NCI-H2107 (cell line): Measurements from ENCODE around the gene NDUFB10.

Experiments
- DNase-seq: peaks from one replicate; lab custom pipeline; 2025; lab: John Stamatoyannopoulos, UW

NDUFB10 gene

DNA sequence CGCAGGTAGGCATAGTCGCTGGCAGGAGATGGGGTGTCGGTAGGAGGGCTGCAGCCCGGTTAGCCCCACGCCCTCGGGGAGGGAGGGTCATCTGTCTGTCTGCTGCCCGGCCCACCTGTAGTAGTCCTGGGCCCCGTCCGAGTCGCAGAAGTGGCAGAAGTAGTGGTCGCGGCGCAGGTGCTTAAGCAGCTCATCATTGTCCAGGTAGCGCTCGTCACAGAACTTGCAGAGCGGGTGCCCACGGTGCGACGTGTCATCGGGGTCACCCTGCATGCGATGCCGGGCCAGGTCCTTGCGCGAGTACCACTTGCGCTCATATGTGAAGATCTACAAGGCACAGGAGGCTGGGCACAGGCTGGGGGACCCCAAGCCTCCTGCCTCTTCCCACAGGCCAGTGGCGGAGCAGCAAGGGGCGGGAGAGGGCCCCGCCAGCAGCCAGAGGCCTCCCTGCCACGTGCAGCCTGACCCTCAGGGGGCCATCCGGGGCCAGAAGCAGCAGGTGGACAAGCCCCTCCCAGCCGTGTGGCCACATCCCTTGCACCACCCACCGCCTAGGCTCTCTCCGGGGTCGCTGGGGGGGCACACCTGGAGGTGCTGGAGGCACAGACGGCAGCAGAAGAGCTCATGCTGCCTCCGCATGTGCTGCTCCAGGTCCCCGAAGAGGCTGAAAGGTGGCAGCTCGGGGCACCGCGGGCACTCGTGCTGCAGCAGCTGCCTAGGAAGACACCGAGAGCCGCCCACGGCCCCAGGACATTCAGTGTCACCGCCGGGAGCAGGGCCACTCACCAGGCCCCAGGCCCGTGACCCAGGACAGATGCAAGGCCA lies 43.3 kb downstream of the NDUFB10 start:
- no peak for DNase-seq

DNA sequence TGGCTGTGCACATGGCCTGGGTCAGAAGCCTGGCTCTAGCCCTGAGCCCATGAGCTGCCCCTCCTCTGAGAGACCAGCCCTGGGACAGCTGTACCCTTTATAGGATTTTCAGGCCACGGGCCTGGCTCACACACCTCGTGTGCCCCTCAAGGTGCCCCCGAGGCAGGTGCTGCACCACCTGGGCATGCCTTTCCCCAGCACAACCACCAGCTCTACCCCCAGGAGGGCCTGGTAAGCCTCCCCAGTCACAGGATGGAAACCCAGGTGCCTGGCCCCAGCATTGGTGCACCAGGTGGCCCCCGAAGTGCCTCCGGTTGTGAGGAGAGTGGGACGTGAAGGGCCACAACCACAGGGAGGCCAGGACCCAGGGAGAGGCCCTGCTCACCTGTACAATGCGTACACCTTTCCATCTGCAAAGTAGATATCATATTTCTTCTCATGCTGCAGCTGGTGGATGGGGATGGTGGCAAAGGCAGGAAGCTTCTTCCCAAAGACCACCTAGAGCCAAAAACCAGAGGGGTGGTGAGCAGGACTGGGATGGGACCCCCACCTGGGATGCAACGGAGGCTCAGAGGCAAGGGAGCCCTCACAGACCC lies 44.0 kb downstream of the NDUFB10 start:
- no peak for DNase-seq

DNA sequence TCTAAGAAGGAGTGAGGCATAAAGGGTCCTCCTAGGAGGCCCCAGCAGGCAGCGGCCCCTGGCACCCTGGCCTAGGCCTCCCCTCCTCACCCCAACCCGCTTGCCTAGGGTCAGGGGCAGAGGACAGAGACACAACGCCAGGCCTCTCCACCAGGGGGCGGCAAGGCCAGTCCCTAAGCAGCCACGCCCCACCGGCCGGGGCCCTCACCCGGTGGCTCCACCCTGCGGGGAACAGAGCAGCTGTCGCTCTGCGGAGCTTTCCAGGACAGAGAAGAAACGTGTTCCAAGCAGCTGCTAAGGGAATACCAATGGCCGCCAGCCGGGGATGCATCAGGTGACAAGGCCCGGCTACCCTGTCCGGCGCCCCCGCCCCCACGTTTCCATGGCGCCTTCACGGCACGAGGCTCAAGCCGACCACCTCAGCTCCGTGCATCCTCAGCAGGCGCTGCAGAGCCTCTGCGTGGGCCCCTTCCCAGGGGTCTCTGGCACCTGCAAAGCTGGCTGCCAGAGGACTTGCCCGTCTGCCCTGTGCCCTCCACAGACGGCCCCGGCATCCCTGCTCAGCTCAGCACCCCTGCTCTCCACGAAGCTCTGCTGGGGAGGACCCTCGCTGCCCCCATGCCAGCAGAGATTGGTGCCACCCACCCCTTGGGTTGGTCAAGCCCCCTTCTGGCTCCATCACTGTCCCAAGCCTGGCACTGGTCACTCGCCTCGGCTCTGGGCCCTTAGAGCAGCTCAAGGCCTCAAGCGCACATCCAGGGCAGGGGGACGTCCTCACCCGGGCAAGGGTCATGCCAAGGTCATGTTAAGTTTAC lies 44.7 kb downstream of the NDUFB10 start:
- DNase-seq: peak; percentile 88

DNA sequence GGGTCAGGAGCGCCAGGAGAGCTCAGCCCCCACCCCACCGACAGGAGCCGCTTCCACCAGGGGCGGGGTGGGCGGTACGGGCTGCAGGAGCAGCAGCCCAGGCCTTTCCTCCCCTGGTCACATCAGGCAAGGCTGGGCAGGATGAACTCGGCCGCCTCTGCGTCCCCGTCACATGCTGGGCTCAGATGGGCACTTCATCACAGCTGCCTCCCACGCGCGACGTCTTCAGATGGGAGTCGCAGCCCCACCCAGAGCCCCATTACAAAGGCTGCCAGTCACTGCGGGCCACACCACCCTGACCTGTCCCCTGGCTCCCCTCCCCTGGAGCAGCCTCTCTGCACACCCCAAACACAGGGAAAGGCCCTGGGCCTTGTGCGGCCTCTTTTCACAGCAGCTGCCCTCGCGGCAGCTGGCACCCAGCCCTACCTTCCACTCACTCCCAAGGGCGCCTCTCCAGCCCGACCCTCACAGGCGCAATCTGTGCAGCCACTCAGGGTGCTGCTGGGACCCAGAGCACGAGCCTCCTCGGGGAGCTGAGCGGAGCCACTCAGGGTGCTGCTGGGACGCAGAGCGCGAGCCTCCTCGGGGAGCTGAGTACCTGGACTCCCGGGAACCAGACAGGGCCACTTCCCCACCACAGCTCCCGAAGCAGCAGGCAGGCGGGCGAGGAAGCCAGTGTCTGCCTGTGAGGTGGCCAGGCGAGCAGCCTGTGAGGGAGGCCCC lies 45.6 kb downstream of the NDUFB10 start:
- no peak for DNase-seq

DNA sequence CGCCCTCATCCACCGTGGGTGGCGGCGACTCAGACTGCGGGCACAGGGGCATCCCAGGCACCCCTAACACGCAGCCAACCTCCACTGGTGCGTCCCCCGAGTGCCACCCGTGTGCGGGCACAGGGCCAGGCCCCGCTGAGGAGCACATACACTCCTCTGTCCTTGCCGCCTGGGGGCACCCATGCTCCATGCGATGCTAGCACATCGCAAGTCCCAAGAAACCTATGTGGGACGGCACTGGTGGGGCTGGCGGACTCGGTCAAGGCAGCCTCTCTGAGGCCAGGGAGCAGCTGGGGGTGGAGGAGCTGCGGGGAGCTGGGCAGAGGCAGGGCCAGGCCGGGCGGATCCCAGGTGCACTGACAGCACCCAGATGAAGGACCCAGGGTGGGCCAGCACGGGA lies 46.3 kb downstream of the NDUFB10 start:
- peak; percentile 40 for DNase-seq

DNA sequence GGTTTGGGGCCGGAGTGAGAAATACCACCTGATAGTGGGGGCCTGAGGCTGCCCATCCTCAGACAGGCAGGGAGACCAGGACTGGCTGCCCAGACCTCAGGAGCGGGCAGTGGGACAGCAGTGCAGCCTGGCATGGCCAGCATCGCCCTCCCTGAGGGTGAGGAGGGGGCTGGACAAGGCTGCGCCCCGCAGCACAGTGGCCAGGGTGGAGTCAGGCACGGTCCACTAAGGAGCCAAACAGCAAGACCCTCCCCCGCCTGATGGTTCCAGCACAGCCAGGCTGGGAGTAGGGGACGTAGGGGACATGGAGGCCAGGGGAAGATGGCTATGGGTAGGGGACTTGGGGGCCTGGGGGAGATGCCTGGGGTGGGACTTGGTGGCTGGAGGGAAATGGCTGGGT lies 47.0 kb downstream of the NDUFB10 start:
- no peak for DNase-seq

DNA sequence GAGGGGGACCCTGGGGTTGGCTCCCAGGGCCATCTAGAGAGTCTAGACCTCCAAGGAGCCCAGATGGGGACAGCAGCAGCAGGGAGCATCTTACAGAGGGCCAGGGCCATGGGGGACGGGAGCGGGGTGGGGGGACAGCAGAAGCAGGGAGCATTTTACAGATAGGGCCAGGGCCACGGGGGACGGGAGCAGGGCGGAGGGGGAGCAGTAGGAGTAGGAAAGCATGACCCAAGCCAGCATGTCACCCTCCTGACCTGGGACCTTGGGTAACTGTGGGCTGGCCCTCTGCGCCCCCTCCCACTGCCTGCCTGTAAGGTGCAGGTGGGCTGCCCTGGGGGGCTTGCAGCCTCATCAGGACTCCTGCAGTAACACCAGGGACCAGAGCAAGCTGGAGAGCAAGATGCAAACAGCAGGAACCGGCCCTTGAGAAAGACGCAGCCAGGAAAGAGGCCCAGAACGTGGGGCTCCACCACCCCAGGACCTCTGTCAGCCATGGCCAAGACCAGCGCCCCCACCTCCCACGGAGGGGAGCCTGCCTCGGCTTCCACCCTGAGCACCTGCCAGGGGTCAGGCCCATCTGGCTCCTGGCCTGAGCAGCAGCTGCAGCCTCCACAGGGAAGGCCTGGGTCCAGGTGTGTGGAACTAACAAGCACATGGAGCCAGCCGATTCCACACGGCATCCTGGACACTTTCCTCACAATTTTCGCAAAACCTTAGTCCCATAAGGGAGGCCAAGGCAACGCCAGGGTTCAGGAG lies 47.9 kb downstream of the NDUFB10 start:
- no peak for DNase-seq

DNA sequence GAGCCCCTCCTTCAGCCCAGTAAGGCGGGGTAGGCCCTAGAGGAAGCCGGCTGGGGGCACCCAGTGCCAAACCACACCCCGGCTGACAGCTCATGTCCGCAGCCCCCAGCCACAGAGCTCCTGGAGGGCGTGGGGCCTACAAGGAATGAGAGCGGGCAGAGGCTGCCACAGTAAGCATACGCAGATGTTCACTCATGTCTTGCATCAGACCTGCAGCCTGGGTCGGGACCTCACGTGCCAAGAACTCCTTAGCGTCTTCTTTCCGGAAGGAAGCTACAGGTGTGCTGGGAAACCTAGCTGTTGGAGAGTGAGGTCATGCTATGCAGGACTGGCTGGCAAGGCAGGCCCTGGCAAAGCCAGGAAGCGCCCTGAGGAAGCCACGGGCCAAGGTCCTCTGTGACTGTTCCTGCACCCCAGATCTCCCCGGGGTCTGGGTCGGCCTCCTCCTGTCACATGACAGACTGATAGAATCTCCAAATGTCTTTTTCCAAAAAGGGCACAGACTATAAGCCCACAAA lies 48.7 kb downstream of the NDUFB10 start:
- DNase-seq: no peak

DNA sequence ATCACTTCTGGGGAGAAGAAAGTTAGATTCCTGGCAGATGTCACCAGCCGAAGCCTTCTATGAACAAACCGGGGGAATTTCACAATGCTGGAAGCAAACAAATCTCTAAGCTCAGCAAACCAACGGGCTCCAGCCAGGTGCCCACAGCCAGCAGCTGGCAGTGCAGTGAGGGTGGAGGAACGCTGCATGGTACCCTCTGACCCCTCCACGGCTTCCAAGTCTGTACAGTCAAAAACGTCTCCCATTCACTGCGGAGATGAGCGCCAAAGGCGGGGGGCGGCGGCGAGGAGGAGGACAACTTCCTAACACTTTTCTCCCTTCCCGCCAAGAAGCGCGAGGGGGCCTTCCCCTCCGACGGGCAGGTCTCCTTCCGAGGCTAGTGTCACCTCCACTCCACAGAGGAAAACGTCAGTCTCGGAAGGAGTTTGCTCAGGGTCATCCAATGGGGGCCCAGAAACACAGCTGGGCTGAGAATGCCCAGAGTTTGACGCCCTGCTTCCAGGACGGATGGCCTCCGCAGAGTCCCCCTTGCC lies 49.4 kb downstream of the NDUFB10 start:
- DNase-seq: no peak

DNA sequence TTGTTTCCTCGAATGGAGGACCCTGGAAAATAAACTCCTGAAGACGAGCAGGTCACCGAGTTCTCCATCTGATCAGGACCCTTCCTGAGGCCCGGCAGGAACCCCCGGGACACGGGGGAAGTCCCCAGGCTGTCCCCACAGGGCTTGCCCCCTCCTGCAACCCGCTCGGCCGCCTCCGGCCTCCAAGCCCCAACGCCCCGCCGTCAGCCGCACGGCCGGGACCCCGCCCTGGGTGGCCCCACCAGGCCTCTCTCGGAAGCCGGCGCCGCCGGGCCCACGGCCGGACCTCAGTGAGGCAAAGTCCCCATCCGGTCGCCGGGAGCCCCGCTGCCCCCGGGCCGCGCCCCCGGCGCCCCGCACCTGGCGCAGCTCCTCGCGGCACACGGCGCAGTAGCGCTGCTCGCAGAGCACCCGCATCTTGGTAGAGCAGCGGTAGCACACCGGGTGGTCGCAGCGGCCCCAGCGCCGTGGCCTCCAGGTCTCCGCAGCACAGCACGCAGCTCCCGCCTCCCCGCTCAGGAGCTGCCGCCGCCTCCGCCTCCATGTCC lies 49.9 kb downstream of the NDUFB10 start:
- no peak for DNase-seq

DNA sequence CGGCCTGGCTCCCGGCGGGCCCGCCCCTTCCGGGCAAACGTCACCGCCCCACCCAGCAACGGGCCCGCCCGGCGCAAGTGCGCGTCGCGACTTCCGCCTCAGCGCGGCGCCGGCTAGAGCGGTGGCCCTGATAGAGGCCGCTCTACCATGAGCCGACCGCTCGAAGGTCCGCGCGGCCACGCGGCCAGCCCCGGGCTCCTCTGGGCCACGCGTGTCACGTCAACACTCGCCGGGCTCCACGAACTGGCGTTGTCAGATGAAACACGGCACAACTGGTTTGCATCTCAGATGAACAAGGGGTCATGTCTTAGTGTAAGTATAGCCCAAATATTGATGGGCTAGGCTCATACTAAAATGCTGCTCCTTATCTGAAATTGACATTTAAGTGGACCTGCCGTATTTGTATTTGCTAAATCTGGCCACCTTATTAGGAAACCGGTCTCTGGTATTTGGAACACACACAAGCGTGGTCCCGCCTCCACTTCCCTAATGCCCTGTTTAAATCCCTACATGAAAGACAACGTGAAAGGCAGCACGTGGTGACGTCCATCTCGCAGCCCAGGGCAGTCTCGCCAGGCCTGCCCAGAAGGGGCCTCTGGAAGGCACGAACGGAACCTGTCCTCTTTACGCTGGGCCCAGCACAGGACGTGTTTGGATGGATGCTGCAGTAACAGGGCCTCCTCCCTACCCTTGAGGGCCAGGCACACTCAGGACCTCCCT lies 50.6 kb downstream of the NDUFB10 start, which contains the start of gene ZNF598:
Gene ZNF598 (minus strand): TSS at position 31 of the 720 bp plus-strand sequence.
- peak; percentile 59 for DNase-seq
